PC-9 (cell line): ENCODE measurements around the gene RXRA.

Experiments
- EZH2 ChIP-seq: fragments of 200-600 bp; sonication (generic); IDR thresholded peaks from 2 replicates; pipeline ENCODE4 v1.8.0; 2017; ENCODE audit warnings: antibody characterized with exemption, low read depth
- TF ChIP-seq, protein P1 (sequence below): fragments of 200-600 bp; sonication (generic); conservative IDR thresholded peaks from 2 replicates; pipeline ENCODE4 v1.6.1; 2017; ENCODE audit warnings: mixed run types, antibody characterized with exemption, mild to moderate bottlenecking, moderate library complexity

DNA sequence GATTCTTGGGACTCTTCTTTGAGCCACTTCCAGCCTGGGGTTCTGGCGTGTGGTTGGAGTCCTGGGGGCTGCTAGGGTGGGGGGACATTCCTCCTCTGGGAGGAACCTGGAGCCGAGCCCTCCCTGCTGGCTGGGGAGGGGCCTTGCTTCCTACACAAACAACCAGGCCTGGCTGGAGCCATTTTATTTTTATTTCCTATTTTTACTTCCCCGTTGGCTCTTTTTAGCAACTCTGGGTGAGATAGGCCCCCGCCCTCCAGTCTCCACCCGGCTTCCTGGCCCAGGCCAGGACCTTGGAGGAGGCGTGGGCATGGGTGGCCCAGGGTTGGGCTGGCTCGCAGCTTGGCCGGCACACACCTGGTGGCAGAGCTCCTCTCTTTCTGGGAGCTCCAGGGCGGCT is 15.1 kb downstream of the RXRA start:
- TF ChIP-seq, protein P1, sequence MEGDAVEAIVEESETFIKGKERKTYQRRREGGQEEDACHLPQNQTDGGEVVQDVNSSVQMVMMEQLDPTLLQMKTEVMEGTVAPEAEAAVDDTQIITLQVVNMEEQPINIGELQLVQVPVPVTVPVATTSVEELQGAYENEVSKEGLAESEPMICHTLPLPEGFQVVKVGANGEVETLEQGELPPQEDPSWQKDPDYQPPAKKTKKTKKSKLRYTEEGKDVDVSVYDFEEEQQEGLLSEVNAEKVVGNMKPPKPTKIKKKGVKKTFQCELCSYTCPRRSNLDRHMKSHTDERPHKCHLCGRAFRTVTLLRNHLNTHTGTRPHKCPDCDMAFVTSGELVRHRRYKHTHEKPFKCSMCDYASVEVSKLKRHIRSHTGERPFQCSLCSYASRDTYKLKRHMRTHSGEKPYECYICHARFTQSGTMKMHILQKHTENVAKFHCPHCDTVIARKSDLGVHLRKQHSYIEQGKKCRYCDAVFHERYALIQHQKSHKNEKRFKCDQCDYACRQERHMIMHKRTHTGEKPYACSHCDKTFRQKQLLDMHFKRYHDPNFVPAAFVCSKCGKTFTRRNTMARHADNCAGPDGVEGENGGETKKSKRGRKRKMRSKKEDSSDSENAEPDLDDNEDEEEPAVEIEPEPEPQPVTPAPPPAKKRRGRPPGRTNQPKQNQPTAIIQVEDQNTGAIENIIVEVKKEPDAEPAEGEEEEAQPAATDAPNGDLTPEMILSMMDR: no peak
- no peak for TF ChIP-seq EZH2
